HG03045 (cell line): ENCODE data around the gene PRLR.
A peak's percentile ranks its signal among the peaks of the same experiment; 100 is the strongest.
"Not testable (repeated sequence)": the region's sequence is repeated elsewhere in the genome, so short reads cannot be mapped to it uniquely, and the experiment has no call there.

Experiments
- ATAC-seq: cut with Tn5 transposase; IDR thresholded peaks from one replicate; pipeline ENCODE4 v1.9.1; 2021; ENCODE audit warnings: mild to moderate bottlenecking, moderate library complexity; ENCODE audit not compliant: unreplicated experiment

PRLR gene

GRCh38 chr5:35133186-35133585 lies 97.1 kb downstream of the PRLR start:
- no peak for ATAC-seq

- no peak for ATAC-seq
These were observed 98.6 kb downstream of the PRLR start for GRCh38 chr5:35131723-35132122.

DNA sequence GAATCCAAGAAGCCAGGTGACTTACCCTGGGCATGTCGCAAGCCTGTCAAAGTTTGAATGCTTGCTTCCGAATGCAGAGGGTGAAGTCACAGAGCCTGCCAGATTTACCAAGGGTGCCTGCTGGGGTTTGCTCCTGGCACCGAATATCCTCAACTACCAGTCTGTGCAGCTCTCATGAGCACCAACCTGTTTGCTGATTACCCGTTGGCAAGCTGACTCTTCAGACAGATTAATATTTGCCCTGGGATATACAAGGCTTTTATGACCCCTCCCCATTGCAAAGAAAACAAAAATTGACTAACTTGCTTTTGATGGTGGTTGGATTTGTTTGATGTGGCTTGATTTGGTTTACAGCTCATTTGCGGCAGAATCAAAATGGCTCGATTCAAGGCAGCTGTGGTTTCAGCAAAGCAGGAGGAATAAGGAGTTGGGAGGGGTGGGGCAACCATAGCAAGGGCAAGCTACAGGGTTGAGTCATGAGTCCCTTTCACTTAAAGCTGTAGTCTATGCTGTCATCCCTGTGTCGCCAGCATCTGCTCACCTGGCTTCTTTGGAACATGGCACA lies 100.3 kb downstream of the PRLR start:
- no peak for ATAC-seq

DNA sequence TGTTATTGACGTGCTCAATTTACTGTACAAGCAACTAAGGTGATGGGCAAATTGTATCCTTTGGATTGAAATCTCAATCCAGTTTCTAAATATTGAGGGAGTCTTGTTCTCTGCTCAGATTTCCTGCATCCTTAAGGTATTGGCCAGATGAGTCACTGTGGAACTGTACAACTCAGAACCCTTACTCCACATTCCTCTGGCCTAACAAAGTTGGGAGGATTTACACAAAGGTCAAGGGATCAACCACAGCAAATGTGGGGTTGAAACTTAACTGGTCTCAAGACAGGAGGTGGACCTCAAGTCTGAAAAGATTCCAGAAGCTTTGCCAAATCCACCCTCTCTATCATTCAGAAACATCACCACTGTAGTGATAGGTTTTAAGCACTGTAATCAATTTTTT lies 101.0 kb downstream of the PRLR start:
- no peak for ATAC-seq

DNA sequence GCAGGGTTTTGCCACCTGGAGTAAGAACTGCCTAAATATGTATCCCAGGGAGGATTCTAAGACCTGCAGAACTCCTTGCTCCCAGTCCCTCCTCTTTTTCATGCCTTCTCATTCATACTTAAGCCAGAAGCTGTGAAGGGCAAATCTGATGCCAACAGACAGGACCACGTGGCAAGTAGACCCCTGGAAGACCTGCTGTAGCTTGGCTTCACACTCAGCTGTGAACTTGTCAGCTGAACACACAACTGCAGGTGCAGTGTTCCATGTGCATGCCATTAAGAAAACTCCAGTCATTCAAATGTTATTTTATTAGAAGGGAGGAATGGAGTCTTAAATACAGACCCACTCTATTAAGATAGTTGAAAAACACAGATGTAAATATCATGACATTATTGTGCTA lies 103.3 kb downstream of the PRLR start:
- no peak for ATAC-seq

- no peak for ATAC-seq
These were observed 104.5 kb downstream of the PRLR start for GRCh38 chr5:35125746-35126145.

DNA sequence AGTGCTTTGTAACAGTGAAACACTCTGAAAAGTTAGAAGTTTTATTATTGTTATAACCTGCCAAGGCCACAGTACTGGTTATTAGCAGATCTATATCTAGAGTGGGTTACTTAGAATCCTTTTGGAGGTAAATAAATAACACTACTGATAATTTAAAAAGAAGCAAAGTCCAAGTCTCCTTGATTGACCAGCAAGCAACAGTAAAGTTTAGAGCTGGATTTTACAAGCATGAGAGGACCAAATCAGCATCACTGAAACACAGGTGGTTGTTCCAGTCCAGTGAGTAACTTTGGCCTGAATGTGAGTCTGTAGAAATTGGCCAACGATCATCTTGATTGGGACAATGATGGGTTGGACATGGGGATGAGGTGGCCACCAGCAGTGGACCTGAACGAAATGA lies 105.4 kb downstream of the PRLR start:
- no peak for ATAC-seq

DNA sequence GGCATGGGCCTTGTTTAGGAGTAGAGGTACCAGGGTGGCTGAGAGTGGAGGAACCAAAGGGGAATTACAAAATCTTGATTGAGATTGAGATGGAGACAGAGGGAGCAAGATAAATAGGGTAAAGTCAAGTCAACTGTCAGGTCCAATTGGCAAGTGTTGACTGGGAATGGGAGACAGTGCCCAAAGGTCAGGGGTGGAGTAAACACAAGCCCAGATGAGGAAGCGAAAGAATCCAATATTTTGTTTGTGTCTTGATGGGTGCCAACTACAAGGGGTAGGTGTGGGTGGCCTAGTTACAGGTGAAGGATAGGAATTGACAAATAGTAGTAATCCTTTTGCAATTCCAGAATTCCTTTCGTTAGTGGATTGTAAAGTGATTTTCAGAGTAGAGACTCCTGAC lies 107.5 kb downstream of the PRLR start:
- no peak for ATAC-seq

GRCh38 chr5:35120715-35121114 lies 109.6 kb downstream of the PRLR start:
- ATAC-seq, result no peak

DNA sequence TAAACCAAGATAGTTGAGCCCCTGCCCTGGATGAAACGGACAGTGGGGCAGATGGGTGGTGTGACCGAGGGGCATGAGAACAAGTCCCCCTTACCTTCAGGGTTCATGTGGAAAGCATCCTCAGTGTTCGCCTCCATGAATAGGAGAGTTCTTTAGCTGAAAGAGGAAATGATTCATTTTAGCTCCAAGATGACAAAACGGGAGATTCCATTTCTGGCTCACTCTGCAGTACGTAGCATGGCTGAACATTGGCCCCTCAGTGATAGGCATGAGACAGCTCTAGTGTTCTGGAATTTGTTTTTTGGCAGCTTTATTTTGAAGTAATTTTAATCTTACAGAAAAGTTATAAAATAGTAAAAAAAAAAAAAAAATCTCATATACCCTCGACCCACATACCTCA lies 112.3 kb downstream of the PRLR start:
- ATAC-seq, result peak; percentile 62

GRCh38 chr5:35115920-35116319 lies 114.4 kb downstream of the PRLR start:
- ATAC-seq, result no peak

GRCh38 chr5:35114698-35115097 lies 115.6 kb downstream of the PRLR start:
- no peak for ATAC-seq

DNA sequence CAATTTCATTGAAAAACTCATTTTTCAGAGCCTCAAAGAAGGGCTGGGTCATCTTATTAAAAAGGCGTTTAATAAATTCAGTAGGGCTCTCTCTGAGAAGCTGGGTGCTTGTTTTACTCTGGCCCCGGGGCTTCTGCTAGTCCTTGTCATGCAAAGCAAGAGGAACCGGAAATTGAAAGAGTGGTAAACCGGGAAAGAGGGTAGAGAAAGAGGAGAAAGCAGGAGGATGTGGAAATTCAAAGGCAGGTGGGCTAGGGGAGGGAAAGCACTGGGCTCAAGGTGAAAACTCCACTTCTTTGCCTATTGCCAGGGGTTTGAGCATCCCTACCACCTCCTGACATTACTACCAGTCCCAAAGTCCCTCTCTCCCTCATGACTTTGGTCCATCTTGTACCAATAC lies 118.0 kb downstream of the PRLR start:
- no peak for ATAC-seq

GRCh38 chr5:35104550-35104949 lies 125.7 kb downstream of the PRLR start:
- ATAC-seq, result not testable (repeated sequence)

GRCh38 chr5:35103637-35104299 lies 126.5 kb downstream of the PRLR start:
- ATAC-seq, result no peak

DNA sequence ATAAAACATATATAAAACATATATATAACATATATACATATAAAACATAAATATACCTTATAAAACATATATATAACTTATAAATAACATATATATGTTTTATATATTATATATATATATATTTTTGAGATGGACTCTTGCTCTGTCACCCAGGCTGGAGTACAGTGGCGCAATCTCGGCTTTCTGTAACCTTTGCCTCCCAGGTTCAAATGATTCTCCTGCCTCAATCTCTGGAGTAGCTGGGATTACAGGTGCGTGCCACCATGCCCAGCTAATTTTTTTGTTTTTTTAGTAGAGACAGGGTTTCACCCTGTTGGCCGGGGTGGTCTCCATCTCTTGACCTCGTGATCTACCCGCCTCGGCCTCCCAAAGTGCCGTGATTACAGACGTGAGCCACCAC lies 128.6 kb downstream of the PRLR start:
- ATAC-seq, result not testable (repeated sequence)

- no peak for ATAC-seq
These were observed 129.3 kb downstream of the PRLR start for GRCh38 chr5:35101016-35101415.

GRCh38 chr5:35098214-35098613 lies 132.1 kb downstream of the PRLR start:
- ATAC-seq, result no peak

GRCh38 chr5:35096932-35097331 lies 133.4 kb downstream of the PRLR start:
- no peak for ATAC-seq

DNA sequence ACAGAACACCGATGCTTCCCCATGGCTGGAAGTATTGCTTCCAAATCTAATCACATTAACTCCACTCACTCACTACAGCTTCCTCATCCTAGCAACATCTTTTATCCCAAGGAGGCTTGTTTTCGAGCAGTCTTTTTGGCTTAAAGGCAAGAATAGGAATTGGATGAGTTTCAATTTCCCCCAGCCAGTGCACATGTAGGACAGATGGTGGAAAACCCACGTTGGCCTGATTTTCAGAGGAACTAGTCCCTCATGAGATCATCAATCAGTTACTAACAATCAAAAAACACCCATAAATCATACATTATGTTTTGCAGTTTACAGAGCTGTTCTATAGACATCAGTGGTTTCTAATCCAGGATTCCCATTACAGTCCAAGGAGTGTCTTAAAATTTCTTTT lies 134.1 kb downstream of the PRLR start:
- no peak for ATAC-seq

DNA sequence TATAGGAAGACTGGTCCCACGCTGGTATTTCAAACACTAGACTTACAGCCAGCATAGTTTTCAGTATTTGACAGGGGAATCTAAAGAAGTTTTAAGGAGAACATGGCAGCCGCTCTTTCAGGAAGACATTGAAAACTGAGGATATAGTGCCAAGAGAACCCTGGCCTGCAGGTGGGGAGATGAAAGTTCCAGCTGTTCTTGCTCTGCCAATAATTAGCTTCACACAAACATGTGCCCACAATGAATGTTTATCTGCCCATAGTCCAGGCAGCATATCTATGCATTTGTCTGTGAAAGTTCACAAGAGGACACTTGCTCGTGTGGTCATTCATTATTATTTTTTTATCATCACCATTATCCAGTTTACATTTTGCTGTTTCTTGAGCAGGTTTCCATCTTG lies 134.9 kb downstream of the PRLR start:
- no peak for ATAC-seq

- no peak for ATAC-seq
These were observed 135.3 kb downstream of the PRLR start for GRCh38 chr5:35094948-35095347.

- ATAC-seq, result no peak
These were observed 137.6 kb downstream of the PRLR start for GRCh38 chr5:35092703-35093102.
